Inflammatory macrophage treated with lipopolysaccharide for 4 hours (primary cell): ENCODE data around the gene UGT1A7.

Experiments
- DNase-seq: peaks from one replicate; pipeline ENCODE4 v3.0.0-alpha.2; 2020

UGT1A7 gene

GRCh38 chr2:233764761-233765160, 83.1 kb downstream of the UGT1A7 start:
- DNase-seq = no peak

DNA sequence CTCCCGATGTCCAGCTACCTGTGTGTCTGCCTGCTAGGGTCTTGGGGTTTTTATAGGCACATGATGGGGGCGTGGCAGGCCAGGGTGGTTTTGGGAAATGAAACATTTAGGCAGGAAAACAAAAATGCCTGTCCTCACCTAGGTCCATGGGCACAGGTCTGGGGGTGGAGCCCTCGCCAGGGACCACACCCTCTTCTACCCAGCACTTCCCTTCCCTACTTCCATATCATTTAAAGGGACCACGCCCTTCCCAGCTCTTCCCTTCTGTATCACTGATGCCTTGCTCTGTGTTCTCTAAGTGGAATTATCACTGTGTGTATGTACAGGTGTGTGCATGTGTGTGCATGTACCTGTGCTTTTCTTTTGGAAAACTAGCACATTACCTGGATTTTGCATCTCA, 84.7 kb downstream of the UGT1A7 start:
- no peak for DNase-seq

DNA sequence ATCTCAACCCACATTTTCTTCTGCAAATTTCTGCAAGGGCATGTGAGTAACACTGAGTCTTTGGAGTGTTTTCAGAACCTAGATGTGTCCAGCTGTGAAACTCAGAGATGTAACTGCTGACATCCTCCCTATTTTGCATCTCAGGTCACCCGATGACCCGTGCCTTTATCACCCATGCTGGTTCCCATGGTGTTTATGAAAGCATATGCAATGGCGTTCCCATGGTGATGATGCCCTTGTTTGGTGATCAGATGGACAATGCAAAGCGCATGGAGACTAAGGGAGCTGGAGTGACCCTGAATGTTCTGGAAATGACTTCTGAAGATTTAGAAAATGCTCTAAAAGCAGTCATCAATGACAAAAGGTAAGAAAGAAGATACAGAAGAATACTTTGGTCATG, 86.4 kb downstream of the UGT1A7 start:
- no peak for DNase-seq

DNA sequence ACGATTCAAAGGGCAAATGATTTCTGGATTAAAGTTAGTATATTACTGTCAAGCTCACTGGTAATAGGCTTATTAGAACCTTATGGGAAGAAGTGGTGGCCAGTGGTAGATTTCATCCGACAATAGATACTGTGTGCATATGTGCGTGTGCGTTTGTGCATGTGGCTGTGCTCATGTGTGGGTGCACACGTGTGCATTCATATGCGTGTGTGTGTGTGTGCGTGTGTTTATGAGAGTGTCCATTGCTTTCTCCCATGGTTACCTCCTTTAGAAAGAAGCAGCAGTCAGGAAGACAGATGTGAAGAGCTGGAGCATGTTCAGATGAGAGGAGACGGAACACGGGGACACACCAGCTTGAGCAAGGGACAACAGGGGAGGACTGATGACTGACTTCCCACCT, 87.6 kb downstream of the UGT1A7 start:
- DNase-seq = no peak

- DNase-seq = no peak
Measured at GRCh38 chr2:233772153-233772552, 90.5 kb downstream of the UGT1A7 start.

DNA sequence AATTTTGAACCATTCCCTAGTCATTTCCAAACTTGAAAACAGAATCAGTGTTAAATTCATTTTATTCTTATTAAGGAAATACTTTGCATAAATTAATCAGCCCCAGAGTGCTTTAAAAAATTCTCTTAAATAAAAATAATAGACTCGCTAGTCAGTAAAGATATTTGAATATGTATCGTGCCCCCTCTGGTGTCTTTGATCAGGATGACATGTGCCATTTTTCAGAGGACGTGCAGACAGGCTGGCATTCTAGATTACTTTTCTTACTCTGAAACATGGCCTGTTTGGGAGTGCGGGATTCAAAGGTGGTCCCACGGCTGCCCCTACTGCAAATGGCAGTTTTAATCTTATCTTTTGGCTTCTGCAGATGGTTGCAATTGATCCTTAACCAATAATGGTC, 90.9 kb downstream of the UGT1A7 start:
- no peak for DNase-seq

DNA sequence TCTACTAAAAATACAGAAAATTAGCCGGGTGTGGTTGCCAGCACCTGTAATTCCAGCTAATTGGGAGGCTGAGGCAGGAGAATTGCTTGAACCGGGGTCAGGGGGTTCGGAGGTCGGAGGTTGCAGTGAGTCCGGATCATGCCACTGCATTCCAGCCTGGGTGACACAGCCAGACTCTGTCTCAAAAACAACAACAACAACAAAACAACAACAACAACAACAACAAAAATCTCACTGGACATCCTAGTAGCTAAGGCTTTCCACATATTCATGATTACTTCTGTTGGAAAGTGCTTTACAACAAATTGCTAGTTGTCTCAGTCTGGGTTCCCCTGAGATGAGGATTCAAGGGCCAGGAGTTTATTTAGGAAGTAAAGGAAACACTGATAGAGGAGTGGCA, 92.2 kb downstream of the UGT1A7 start:
- no peak for DNase-seq

GRCh38 chr2:233775414-233775813, 93.7 kb downstream of the UGT1A7 start:
- no peak for DNase-seq

GRCh38 chr2:233778030-233778429, 96.3 kb downstream of the UGT1A7 start, which contains the start of gene MROH2A:
TSS of gene MROH2A (plus strand) at chr2:233778330. CDS start at chr2:233779359, 1,029 bp downstream.
- no peak for DNase-seq

DNA sequence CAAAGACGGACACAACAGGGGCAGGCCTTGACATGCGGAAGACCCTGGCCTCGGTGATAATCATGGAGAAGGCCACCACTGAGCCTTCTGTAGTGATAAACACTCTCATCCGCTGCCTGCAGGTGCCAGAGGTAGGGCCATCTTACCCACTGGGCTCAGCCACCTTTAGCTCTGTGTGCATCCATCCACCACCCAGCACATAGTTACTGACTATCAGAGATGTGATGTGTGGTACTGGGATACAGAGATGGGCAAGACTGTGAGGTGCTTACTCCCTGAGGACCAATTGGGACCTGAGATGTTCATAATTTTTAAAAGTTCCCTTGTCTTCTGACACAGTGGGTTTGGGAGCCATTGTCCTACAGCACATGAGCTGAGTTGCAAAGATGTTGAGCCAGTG, 98.0 kb downstream of the UGT1A7 start:
- DNase-seq = no peak

- DNase-seq = no peak
Measured at GRCh38 chr2:233780771-233781170, 99.1 kb downstream of the UGT1A7 start.

GRCh38 chr2:233789554-233789953, 107.9 kb downstream of the UGT1A7 start:
- DNase-seq = no peak

- no peak for DNase-seq
Measured at GRCh38 chr2:233791151-233791882, 109.6 kb downstream of the UGT1A7 start.

DNA sequence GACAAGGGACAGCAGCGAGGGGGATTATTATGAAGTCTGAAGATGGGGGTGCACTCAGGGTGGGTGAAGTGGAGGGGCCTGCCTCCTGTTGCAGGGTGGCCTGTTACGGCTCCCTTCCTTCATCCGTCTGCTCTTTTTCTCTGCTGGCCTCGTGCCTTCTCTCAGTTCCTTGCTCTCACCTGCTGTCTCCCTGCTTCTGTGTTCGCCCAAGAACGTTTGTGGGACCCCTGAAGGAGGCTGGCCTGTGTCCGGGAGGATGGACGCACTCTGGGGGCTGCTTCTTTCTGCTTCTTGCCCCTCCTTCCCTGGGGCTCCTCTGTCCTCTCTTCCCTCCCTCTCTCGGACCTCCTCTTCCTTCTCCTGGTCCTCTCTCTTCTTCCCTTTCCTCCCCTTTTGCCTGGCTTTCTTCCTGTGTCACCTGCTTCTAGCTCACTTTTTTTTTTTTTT, 110.2 kb downstream of the UGT1A7 start:
- no peak for DNase-seq

DNA sequence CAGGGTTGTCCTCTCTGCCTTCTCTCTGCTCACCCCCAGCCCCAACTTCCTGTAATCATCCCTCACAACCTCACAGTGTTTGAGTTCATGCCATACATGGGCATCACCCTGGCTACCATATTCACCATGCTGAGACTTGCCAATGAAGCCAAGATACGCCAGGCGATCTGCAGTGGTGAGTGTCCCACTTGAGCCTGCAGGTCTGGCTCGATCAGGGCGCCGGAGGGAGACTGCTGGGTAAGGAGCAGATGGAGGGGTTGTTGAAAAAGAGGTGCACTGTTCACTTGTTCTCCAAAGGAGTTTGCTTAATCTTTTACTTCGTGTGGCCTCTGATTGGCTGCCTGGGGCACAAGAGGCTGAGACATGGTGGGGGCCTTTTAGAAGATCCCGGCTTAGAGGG, 111.0 kb downstream of the UGT1A7 start:
- no peak for DNase-seq

DNA sequence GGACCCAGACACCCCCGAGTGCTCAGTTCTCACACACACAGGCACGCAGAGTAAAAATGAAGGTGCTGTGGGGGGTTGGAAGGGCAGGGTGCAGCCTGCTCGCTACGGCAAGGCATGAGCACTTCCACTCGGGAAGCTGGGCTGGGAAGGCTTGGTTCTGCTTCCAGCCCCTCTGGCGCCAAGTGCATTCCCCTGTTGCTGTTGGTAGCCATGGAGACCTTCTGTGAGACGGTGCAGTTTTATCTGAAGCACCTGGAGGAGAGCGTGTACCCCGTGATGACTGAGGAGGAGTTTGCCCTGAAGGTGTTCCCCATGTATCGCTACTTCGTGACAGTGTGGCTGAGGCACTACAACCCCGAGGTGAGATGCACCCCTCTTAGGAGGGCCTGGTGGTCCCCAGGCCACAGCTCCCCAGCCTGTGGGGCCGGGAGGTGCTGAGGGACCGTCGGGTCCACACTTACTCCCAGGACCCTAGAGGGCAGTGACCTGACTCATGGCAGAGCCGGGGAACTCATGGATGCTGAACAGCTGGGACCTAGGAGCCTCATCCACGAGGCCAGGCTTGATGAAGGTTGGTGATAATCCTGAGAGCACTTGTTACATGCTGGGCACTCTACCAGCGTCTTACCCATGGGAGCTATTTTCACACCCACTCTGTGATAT, 111.9 kb downstream of the UGT1A7 start:
- DNase-seq = no peak

DNA sequence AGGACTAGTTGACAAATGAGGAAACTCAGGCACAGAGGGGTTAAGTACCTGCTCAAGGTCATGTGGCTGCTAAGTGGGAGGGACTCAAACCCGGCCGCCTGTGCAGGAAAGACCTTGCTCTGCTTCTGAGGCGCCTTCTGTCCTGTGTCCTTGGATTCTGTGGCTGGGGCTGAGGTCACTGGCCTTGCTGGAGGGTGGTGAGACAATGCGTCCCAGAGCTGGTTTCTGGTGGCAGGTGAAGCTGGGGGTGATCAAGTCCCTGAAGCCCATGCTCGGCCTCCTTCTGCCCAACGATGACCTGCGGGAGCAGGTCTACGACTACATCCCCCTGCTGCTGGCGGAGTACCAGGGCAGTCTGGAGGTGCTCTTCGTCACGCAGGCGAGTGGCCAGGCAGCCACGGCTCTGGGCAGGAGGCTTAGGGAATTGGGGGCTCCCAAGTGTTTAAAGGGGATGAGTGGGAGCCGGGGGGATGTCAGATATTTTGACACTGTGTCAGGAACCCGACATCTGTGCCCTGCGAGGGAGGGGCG, 112.5 kb downstream of the UGT1A7 start:
- no peak for DNase-seq

- DNase-seq = no peak
Measured at GRCh38 chr2:233795735-233796171, 114.1 kb downstream of the UGT1A7 start.

- no peak for DNase-seq
Measured at GRCh38 chr2:233796254-233796653, 114.6 kb downstream of the UGT1A7 start.

- DNase-seq = no peak
Measured at GRCh38 chr2:233798335-233799086, 116.8 kb downstream of the UGT1A7 start.

DNA sequence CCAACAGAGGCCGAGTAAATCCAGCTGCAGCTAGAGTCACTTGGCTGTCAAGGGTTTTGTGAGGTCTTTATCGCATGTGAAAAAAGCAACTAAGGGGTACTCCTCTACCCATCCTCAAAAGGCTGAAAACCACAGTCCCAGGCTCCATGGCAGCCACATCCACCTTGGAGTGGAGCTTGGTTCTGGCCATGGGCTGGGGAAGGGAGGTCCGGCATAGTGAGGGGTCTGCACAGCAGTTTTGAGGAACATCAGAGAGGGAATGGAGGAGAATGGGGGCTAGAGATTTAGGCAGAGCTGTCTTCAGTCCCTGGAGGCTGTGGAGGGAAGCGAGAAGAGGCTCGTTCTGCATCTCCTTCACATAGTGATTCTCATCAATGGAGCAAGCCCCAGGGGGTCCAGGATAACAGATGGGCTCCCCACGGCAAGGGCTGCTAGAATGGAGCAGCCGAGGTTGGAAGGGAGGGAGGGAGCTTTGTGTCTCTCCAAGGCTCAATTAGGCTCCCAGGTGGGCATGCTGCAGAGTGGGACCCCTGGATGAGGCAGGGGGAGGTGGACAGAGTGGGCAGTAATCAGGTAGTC, 117.5 kb downstream of the UGT1A7 start:
- no peak for DNase-seq

- DNase-seq = no peak
Measured at GRCh38 chr2:233799716-233800115, 118.0 kb downstream of the UGT1A7 start.

GRCh38 chr2:233800208-233800607, 118.5 kb downstream of the UGT1A7 start:
- no peak for DNase-seq
